Measurements from ENCODE around the gene KHDC1. TPM values are rescaled to one million over a fixed set of nuclear protein-coding genes. Genes with fewer than 3 reads are reported as not detected.

KHDC1 gene
- total and polyA plus RNA-seq, 7 donors = 0.05 to 2.2 (median 0.57) TPM; not detected in 1

GRCh38 chr6:73250016-73250415, 13.0 kb downstream of the KHDC1 start:
- TF ChIP-seq CTCF (IDR thresholded peaks at IDR 0.05) = no peak
- no peak overlapping the region for H3K4me3 ChIP-seq
- H3K4me1 ChIP-seq = no peaks in the 10 kb centered on the region
- H3K36me3 ChIP-seq (ENCODE audit: insufficient read depth in 1 of 2, low read depth in 1 of 2) = no peaks in the 10 kb centered on the region
- ATAC-seq = no peak
- no peak for DNase-seq
- intact Hi-C loops (cut with DNase I) = no loop called here
- H3K27ac ChIP-seq = no peak overlapping the region
- no peaks in the 10 kb centered on the region for H3K9me3 ChIP-seq
- no peaks in the 10 kb centered on the region for H3K27me3 ChIP-seq (ENCODE audit: insufficient read depth in 3 of 3, low read length in 2 of 3)

DNA sequence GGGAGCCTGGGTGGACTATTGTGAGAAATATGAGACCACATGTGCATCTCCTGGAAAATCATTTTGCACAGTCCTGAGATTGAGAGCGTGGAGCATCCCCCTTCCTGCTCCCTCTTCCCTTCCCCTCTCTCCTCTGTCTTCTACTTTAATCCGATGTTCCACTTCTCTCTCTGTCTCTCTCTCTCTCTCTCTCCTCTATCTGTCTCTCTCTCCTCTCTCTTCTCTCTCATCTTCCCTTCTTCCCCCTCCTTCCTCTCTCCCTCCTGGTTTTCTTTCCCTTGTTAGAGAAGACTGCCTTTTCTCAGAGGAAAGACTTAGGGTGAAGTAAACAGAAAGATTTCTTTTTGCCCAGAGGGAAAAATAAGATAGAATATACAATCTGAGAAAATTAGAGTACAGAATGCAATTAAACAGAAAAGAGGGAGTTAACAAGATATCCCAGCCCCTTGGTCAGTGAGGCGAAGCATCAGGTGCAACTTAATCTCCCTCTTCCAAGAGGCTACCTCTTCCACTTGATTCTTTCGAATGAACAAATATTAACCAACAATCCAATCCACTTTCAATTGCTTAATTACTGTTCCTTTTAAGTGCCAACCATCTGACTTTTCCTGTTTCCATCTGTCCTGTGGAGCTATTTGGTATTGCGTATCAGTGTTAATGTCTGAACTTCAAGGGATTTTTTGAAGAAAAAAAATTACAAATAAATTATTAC, 14.6 kb downstream of the KHDC1 start:
- H3K4me3 ChIP-seq = no peak overlapping the region
- no peaks in the 10 kb centered on the region for H3K27me3 ChIP-seq (ENCODE audit: insufficient read depth in 3 of 3, low read length in 2 of 3)
- H3K4me1 ChIP-seq = no peaks in the 10 kb centered on the region
- 59 to 64% (median 62%) methylated on average over 5 of the region's 5 CpGs for WGBS, 3 donors
- ATAC-seq (no peak), DNase-seq (no peak)
- no peaks in the 10 kb centered on the region for H3K36me3 ChIP-seq (ENCODE audit: insufficient read depth in 1 of 2, low read depth in 1 of 2)
- H3K9me3 ChIP-seq = no peaks in the 10 kb centered on the region
- no peak overlapping the region for H3K27ac ChIP-seq
- no peak for TF ChIP-seq CTCF (IDR thresholded peaks at IDR 0.05)
- intact Hi-C loops (cut with DNase I) = no loop called here

GRCh38 chr6:73242001-73242400, 21.0 kb downstream of the KHDC1 start:
- TF ChIP-seq CTCF (IDR thresholded peaks at IDR 0.05) = no peak
- Histone ChIP-seq H3K27ac (no peak overlapping the region), H3K27me3 (ENCODE audit: insufficient read depth in 3 of 3, low read length in 2 of 3) (no peaks in the 10 kb centered on the region), H3K36me3 (ENCODE audit: insufficient read depth in 1 of 2, low read depth in 1 of 2) (no peaks in the 10 kb centered on the region), H3K4me3 (no peak overlapping the region), H3K4me1 (peaks cover 6% of the 10 kb centered on the region), H3K9me3 (no peaks in the 10 kb centered on the region)
- DNase-seq = no peak
- intact Hi-C loops (cut with DNase I) = no loop called here
- 91 to 93% (median 92%) methylated on average over 5 of the region's 5 CpGs for WGBS, 3 donors
- no peak for ATAC-seq

DNA sequence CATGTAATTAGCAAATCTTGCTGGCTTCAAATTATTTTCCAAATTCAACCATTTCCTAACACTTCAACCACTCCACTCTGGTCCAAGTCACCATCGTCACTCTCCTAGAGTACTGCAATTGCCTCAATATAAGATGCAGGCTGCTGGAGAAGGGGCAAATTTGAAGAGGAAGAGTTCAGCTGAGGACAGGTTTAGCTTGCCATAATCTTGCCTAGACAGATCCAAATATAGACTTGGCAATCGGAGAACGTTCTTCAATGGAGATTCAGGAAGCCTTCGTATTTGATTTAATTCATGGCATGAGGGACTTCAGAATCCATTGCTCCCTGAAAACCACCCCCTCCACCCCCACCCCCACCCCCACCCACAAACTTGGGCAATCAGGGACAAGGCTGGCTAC, 22.3 kb downstream of the KHDC1 start:
- WGBS, 3 donors = 19 to 26% (median 20%) methylated on average over 4 of the region's 4 CpGs
- intact Hi-C loops (cut with DNase I) = no loop called here
- Histone ChIP-seq H3K4me3 (no peak overlapping the region), H3K36me3 (ENCODE audit: insufficient read depth in 1 of 2, low read depth in 1 of 2) (no peaks in the 10 kb centered on the region), H3K27ac (no peak overlapping the region), H3K4me1 (peaks cover 6% of the 10 kb centered on the region), H3K9me3 (no peaks in the 10 kb centered on the region), H3K27me3 (ENCODE audit: insufficient read depth in 3 of 3, low read length in 2 of 3) (no peaks in the 10 kb centered on the region)
- TF ChIP-seq CTCF (IDR thresholded peaks at IDR 0.05) = no peak
- DNase-seq = no peak
- ATAC-seq = no peak
